Natural killer cell (primary cell): Measurements from ENCODE around the gene ERO1A. TPM values are rescaled to one million over a fixed set of nuclear protein-coding genes. Genes with fewer than 3 reads are reported as not detected.

Experiments
- ATAC-seq, 3 donors: fragments of 150-1000 bp in 2 of 3; fragments of 200-7000 bp in 1 of 3; cut with Tn5 transposase; 1 replicate in 1 of 3; 2 replicates in 2 of 3; pipeline ENCODE4 v1.10.0; 2021; ENCODE audit warnings: mild to moderate bottlenecking in 2 of 3, moderate library complexity in 2 of 3
- DNase-seq, 2 donors: peaks; one replicate each; pipeline versions ENCODE4 v3.0.0 to v3.0.0-alpha.2; 2013 to 2021; ENCODE audit warnings: mixed read lengths in 1 of 2
- H3K27ac ChIP-seq: one replicate; pipeline ENCODE4 v1.5.1; 2013; ENCODE audit warnings: mild to moderate bottlenecking, low read length
- H3K27me3 ChIP-seq: one replicate; pipeline ENCODE4 v1.6.1; 2013; ENCODE audit warnings: low read length; ENCODE audit not compliant: control insufficient read depth, insufficient read depth
- H3K36me3 ChIP-seq: one replicate; pipeline ENCODE4 v1.6.1; 2013; ENCODE audit warnings: low read length; ENCODE audit not compliant: control insufficient read depth, insufficient read depth
- H3K4me1 ChIP-seq: one replicate; pipeline ENCODE4 v1.6.1; 2013; ENCODE audit warnings: low read length; ENCODE audit not compliant: control insufficient read depth, insufficient read depth
- H3K4me3 ChIP-seq: one replicate; pipeline ENCODE4 v1.5.1; 2013; ENCODE audit warnings: low read length
- H3K9me3 ChIP-seq: one replicate; pipeline ENCODE4 v1.6.1; 2013; ENCODE audit warnings: low read length; ENCODE audit not compliant: control insufficient read depth, insufficient read depth
- H3K27ac Mint-ChIP-seq, 2 donors: one replicate each; pipeline ENCODE4 v1.8.0; 2022; ENCODE audit warnings: mild to moderate bottlenecking in 2 of 2, mixed read lengths in 2 of 2, moderate library complexity in 1 of 2
- H3K27me3 Mint-ChIP-seq, 2 donors: one replicate each; pipeline ENCODE4 v1.8.0; 2022; ENCODE audit warnings: low read depth in 2 of 2, mixed read lengths in 2 of 2
- H3K36me3 Mint-ChIP-seq: one replicate; pipeline ENCODE4 v1.8.0; 2022; ENCODE audit warnings: mixed read lengths
- H3K4me1 Mint-ChIP-seq, 2 donors: one replicate each; pipeline ENCODE4 v1.8.0; 2022; ENCODE audit warnings: mixed read lengths in 2 of 2
- H3K4me3 Mint-ChIP-seq: one replicate; pipeline ENCODE4 v1.8.0; 2022; ENCODE audit warnings: mild to moderate bottlenecking, moderate library complexity, mixed read lengths
- H3K9me3 Mint-ChIP-seq, 2 donors: one replicate each; pipeline ENCODE4 v1.8.0; 2022; ENCODE audit warnings: mixed read lengths in 2 of 2
- CTCF ChIP-seq: fragments of 200-600 bp; IDR thresholded peaks from one replicate; pipeline ENCODE4 v1.8.0; 2022; ENCODE audit warnings: antibody characterized with exemption
- WGBS: methylation state at CpG from one replicate; pipeline ENCODE4 v1.1.7; 2013; ENCODE audit warnings: missing lambda C conversion rate; ENCODE audit not compliant: insufficient coverage; 5-methylcytosine and 5-hydroxymethylcytosine counted together
- intact Hi-C: fragments of 100-400 bp; cut with micrococcal nuclease; formaldehyde crosslinking; loops from one replicate; pipeline ENCODE4 v1.14.2; 2022
- total RNA-seq, 4 donors: library from RNA; stranded (reverse); fragments of 120-200 nt in 1 of 4; gene quantifications; one replicate each; pipeline versions ENCODE4 v1.2.3 to v1.2.4, GENCODE V29; 2013 to 2022

The ERO1A gene
- total RNA-seq, 3 donors from 2014 or later (not counting 1 experiment from before 2014, with no cell fraction given) = 35.4 to 47.7 (median 42.5) TPM

DNA sequence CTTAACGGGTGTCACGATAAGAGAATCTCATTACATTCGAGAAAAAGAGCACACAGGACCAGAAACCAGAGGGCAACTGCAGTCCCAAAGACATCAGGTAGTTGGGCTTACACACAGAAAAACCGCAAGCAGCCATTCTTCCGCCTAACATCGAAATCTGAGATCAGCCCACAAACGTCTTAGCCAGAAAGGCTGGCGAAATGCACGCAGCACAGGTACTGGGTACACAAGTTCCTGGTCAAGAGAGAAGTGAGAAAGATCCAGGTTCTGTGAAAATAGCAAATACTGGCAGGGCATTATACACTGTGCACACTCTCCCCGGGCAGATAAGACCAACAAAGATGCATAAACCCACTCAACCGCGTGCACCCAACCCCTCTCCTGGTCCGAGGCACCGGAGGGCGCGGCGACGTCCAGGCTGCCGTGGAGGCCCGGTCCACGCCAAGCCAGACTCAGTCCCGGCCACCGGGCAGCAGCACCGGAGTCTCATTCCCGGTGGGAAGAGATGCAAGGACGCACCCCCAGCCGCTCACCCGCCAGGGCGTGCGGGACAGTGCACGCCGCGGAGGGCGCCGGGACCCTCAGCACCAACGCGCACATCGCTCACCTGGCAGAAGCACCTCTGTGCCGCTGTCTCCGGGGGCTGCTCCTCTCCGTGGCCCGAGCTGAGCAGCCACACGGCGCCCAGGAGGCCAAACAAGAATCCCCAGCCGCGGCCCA, 437 bp downstream of the ERO1A start:
- peak overlapping the region; percentile 89 for H3K27ac ChIP-seq
- H3K27me3 ChIP-seq = no peaks in the 10 kb centered on the region
- Mint-ChIP-seq H3K27me3 (no peaks in the 10 kb centered on the region), H3K27ac (peak overlapping the region; percentile 90 to 93), H3K4me3 (peak overlapping the region; percentile 99), H3K36me3 (no peaks in the 10 kb centered on the region), H3K9me3 (no peaks in the 10 kb centered on the region), H3K4me1 (peaks cover 40 to 42% of the 10 kb centered on the region in 2 donors)
- ATAC-seq (peak; percentile 47 to 61 (median 53)), DNase-seq (peak; percentile 30 to 83)
- no peak for TF ChIP-seq CTCF
- intact Hi-C loops = no loop called here
- H3K4me1 ChIP-seq = peaks cover 18% of the 10 kb centered on the region
- no peaks in the 10 kb centered on the region for H3K9me3 ChIP-seq
- H3K36me3 ChIP-seq = no peaks in the 10 kb centered on the region
- 0% methylated on average over 46 of the region's 46 CpGs for WGBS
- H3K4me3 ChIP-seq = peak overlapping the region; percentile 92

DNA sequence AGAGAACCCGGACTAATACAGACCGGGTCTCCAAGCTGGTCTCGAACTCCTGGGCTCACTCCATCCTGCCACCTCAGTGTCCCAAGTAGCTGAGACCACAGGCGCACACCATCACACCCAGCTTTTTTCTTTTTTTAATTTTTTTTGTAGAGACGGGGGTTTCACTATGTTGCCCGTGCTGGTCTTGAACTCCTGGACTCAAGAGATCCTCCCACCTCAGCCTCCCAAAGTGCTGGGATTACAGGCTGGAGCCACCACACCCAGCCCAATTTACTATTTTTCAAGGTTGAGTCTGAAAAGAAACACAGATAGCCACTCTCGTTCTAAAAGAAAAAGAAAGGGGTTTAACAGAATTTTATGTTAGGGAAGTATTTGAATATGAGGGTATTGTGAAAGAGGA, 1.8 kb downstream of the ERO1A start:
- Mint-ChIP-seq H3K36me3 (no peaks in the 10 kb centered on the region), H3K27me3 (no peaks in the 10 kb centered on the region), H3K27ac (no peak overlapping the region), H3K4me3 (peak overlapping the region; percentile 57), H3K4me1 (peaks cover 44% of the 10 kb centered on the region in 2 donors), H3K9me3 (no peaks in the 10 kb centered on the region)
- intact Hi-C loops = no loop called here
- no peaks in the 10 kb centered on the region for H3K27me3 ChIP-seq
- 98% methylated on average over 7 of the region's 7 CpGs for WGBS
- H3K27ac ChIP-seq = no peak overlapping the region
- ATAC-seq = no peak
- H3K36me3 ChIP-seq = no peaks in the 10 kb centered on the region
- peaks cover 18% of the 10 kb centered on the region for H3K4me1 ChIP-seq
- no peak for TF ChIP-seq CTCF
- H3K9me3 ChIP-seq = no peaks in the 10 kb centered on the region
- no peak for DNase-seq
- H3K4me3 ChIP-seq = no peak overlapping the region

GRCh38 chr14:52693036-52693435, 2.3 kb downstream of the ERO1A start:
- Histone ChIP-seq H3K4me3 (no peak overlapping the region), H3K27me3 (no peaks in the 10 kb centered on the region), H3K4me1 (peaks cover 18% of the 10 kb centered on the region), H3K27ac (no peak overlapping the region), H3K9me3 (no peaks in the 10 kb centered on the region), H3K36me3 (no peaks in the 10 kb centered on the region)
- H3K27ac Mint-ChIP-seq = peak overlapping the region; percentile 2 to 66
- no peak for ATAC-seq
- peak overlapping the region; percentile 17 for H3K4me3 Mint-ChIP-seq
- intact Hi-C loops = no loop called here
- no peaks in the 10 kb centered on the region for H3K9me3 Mint-ChIP-seq
- TF ChIP-seq CTCF = no peak
- H3K4me1 Mint-ChIP-seq = peaks cover 44 to 48% of the 10 kb centered on the region in 2 donors
- 83% methylated on average over 3 of the region's 3 CpGs for WGBS
- H3K36me3 Mint-ChIP-seq = no peaks in the 10 kb centered on the region
- H3K27me3 Mint-ChIP-seq = no peaks in the 10 kb centered on the region
- no peak for DNase-seq
